Measurements from ENCODE around the gene BRD9.
"Not testable (repeated sequence)": the region's sequence is repeated elsewhere in the genome, so short reads cannot be mapped to it uniquely, and the experiment has no call there.

The BRD9 gene

DNA sequence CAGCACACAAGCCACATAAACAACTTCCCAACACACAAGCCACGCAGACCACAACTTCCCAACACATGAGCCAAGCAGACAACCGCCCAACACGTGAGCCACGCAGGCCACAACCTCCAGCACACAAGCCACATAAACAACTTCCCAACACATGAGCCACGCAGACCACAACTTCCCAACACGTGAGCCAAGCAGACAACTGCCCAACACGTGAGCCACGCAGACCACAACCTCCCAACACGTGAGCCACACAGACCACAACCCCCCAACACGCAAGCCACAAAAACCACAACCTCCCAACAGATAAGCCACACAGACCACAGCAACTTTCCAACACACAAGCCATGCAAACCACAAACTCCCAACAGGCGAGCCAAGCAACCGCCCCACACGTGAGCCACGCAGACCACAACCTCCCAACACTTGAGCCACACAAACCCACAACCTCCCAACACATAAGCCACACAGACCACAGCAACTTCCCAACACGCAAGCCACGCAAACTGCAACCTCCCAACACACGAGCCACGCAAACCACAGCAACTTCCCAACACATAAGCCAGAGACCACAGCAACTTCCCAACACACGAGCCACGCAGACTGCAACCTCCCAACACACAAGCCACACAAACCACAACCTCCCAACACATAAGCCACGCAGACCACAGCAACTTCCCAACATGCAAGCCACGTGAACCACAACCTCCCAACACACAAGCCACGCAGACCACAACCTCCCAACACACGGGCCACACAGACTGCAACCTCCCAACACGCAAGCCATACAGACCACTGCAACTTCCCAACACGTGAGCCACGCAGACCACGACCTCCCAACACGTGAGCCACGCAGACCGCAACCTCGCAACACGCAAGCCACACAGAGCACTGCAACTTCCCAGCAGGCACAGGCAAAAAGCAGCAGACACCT, 10.1 kb downstream of the BRD9 start:
- H3K36me3 ChIP-seq (ENCODE audit: control insufficient read depth, insufficient read depth, low read length), result peaks cover 33% of the 10 kb centered on the region
- no peak overlapping the region for H3K9ac ChIP-seq (ENCODE audit: low read length)
- H3K4me3 ChIP-seq (ENCODE audit: low read length), result no peak overlapping the region
- no peaks in the 10 kb centered on the region for H3K27me3 ChIP-seq (ENCODE audit: control insufficient read depth, insufficient read depth, low read length)
- H3K9me3 ChIP-seq (ENCODE audit: control insufficient read depth, low read length), result no peaks in the 10 kb centered on the region
- peaks cover 4% of the 10 kb centered on the region for H3K4me1 ChIP-seq (ENCODE audit: control insufficient read depth, insufficient read depth, low read length)

DNA sequence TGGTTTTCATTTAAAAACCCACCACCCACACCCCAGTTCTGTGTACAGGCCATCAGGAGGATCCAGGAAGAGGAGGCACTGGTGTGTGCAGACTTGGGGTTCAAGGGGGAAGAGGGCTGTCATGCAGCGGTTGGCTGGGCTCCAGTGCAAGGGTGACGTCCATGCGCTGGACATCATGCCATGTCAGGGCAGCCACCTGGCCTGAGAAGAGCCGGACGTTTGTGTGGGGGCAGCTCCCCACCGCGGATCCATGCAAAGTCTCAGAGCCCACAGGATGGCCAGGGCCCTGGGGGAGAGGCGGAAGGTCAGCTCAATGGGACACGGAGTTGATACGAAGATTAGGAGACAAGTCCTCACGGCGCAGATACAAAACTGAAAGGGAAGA, 11.1 kb downstream of the BRD9 start:
- H3K27me3 ChIP-seq (ENCODE audit: control insufficient read depth, insufficient read depth, low read length), result no peaks in the 10 kb centered on the region
- H3K4me3 ChIP-seq (ENCODE audit: low read length), result no peak overlapping the region
- H3K4me1 ChIP-seq (ENCODE audit: control insufficient read depth, insufficient read depth, low read length), result peaks cover 4% of the 10 kb centered on the region
- no peak overlapping the region for H3K9ac ChIP-seq (ENCODE audit: low read length)
- H3K36me3 ChIP-seq (ENCODE audit: control insufficient read depth, insufficient read depth, low read length), result peaks cover 33% of the 10 kb centered on the region
- H3K9me3 ChIP-seq (ENCODE audit: control insufficient read depth, low read length), result no peaks in the 10 kb centered on the region

- Histone ChIP-seq H3K4me1 (ENCODE audit: control insufficient read depth, insufficient read depth, low read length) (peaks cover 4% of the 10 kb centered on the region), H3K27me3 (ENCODE audit: control insufficient read depth, insufficient read depth, low read length) (no peaks in the 10 kb centered on the region), H3K9me3 (ENCODE audit: control insufficient read depth, low read length) (no peaks in the 10 kb centered on the region), H3K36me3 (ENCODE audit: control insufficient read depth, insufficient read depth, low read length) (peaks cover 33% of the 10 kb centered on the region), H3K9ac (ENCODE audit: low read length) (no peak overlapping the region), H3K4me3 (ENCODE audit: low read length) (no peak overlapping the region)
These were observed 11.6 kb downstream of the BRD9 start for GRCh38 chr5:880816-881550.

GRCh38 chr5:878677-879076, 13.9 kb downstream of the BRD9 start:
- H3K4me3 ChIP-seq (ENCODE audit: low read length); H3K4me1 ChIP-seq (ENCODE audit: control insufficient read depth, insufficient read depth, low read length); H3K9me3 ChIP-seq (ENCODE audit: control insufficient read depth, low read length); H3K9ac ChIP-seq (ENCODE audit: low read length); H3K27me3 ChIP-seq (ENCODE audit: control insufficient read depth, insufficient read depth, low read length): not testable (repeated sequence)
- H3K36me3 ChIP-seq (ENCODE audit: control insufficient read depth, insufficient read depth, low read length), result peaks cover 23% of the 10 kb centered on the region

GRCh38 chr5:878125-878524, 14.5 kb downstream of the BRD9 start:
- no peaks in the 10 kb centered on the region for H3K27me3 ChIP-seq (ENCODE audit: control insufficient read depth, insufficient read depth, low read length)
- H3K9me3 ChIP-seq (ENCODE audit: control insufficient read depth, low read length), result no peaks in the 10 kb centered on the region
- H3K4me1 ChIP-seq (ENCODE audit: control insufficient read depth, insufficient read depth, low read length), result peaks cover 7% of the 10 kb centered on the region
- no peak overlapping the region for H3K9ac ChIP-seq (ENCODE audit: low read length)
- H3K4me3 ChIP-seq (ENCODE audit: low read length), result no peak overlapping the region
- H3K36me3 ChIP-seq (ENCODE audit: control insufficient read depth, insufficient read depth, low read length), result peaks cover 22% of the 10 kb centered on the region

DNA sequence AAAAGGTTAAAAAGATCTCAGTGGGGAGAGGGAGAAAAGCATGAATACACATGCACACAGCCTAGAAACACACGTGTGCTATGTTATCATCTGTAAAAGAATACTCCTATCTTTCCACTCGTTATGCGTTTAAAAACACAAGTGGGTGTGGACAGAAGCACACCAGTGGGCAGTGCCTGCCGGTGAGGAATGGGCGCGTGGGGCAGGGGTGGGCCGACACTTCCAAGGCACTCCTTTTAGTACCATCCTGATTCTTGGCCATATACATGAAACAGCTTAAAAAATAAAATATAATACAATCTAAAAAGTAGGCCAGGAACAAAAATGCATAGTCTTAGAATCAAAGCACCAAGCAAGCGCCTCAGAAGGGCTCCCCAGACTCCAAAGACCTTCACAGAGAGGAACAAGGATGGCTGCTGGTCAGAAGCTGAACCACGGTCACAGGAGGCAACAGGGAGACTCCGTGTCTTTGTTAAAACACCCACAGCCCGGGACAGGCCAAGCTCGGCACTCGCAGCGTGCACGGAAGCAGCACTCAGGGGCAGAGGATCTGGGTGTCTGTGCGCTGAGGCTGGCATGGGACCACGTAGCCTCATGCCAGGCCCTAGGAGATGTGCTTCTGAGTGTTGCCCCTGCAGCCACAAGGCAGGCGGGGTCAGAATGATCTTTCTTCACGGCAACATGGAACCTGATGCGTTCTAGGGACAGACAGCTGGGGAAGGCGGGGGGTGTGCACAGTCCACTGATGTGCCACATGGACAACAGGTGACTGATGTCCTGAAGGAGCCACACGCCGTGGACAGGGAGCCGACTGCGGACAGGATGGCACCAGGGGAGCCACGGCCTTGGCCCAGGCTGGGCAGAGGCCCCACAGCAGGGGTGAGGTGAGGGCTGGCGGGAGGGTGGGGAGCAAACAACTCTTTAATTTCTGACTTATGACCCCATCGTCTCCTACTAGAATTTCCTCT, 15.9 kb downstream of the BRD9 start:
- Histone ChIP-seq H3K9me3 (ENCODE audit: control insufficient read depth, low read length) (no peaks in the 10 kb centered on the region), H3K36me3 (ENCODE audit: control insufficient read depth, insufficient read depth, low read length) (peaks cover 13% of the 10 kb centered on the region), H3K9ac (ENCODE audit: low read length) (no peak overlapping the region), H3K4me1 (ENCODE audit: control insufficient read depth, insufficient read depth, low read length) (peaks cover 9% of the 10 kb centered on the region), H3K4me3 (ENCODE audit: low read length) (no peak overlapping the region), H3K27me3 (ENCODE audit: control insufficient read depth, insufficient read depth, low read length) (no peaks in the 10 kb centered on the region)

DNA sequence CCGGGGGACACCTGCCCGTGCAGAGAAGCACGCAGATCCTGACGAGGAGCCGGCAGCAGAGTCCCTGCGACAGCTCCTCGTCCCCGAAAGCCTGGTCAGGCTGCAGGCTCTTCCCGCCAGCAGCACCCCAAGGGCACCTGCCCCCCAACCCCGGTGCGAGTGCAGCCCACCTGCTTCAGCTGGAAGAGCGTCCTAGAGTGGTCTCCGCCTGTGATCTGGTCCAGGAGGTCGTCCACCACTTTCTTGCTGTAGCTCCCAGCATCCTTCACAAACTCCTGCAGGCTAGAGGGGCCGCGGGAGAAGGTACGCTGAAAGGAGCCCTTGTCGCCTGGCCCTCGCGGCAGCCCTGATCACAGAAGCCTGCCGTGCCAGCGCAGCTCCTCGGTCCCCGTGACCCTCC, 16.7 kb downstream of the BRD9 start:
- no peak overlapping the region for H3K4me3 ChIP-seq (ENCODE audit: low read length)
- no peaks in the 10 kb centered on the region for H3K9me3 ChIP-seq (ENCODE audit: control insufficient read depth, low read length)
- peaks cover 8% of the 10 kb centered on the region for H3K36me3 ChIP-seq (ENCODE audit: control insufficient read depth, insufficient read depth, low read length)
- no peak overlapping the region for H3K9ac ChIP-seq (ENCODE audit: low read length)
- H3K4me1 ChIP-seq (ENCODE audit: control insufficient read depth, insufficient read depth, low read length), result peaks cover 9% of the 10 kb centered on the region
- no peaks in the 10 kb centered on the region for H3K27me3 ChIP-seq (ENCODE audit: control insufficient read depth, insufficient read depth, low read length)

DNA sequence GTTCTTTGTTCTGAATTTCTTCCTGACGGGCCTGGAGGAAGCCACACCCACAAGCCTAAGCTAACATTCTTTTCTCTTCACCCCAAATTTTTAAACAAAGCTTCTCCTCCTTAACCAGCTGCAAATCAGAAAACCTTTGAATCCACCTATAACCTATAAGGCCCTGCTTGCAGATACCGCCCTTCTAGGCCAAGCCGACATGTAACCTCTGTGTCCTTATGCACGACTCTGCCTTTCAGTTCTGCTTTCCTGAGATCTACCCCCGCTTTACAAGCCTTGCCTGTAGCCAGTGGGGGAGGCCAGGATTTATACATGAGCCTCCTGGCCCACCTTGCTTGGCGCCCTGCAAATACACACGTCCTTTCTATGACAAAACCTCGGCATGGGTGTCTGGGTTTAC, 19.3 kb downstream of the BRD9 start:
- Histone ChIP-seq H3K4me1 (ENCODE audit: control insufficient read depth, insufficient read depth, low read length) (peaks cover 9% of the 10 kb centered on the region), H3K4me3 (ENCODE audit: low read length) (no peak overlapping the region), H3K36me3 (ENCODE audit: control insufficient read depth, insufficient read depth, low read length) (peaks cover 8% of the 10 kb centered on the region), H3K9me3 (ENCODE audit: control insufficient read depth, low read length) (no peaks in the 10 kb centered on the region), H3K27me3 (ENCODE audit: control insufficient read depth, insufficient read depth, low read length) (no peaks in the 10 kb centered on the region), H3K9ac (ENCODE audit: low read length) (no peak overlapping the region)

DNA sequence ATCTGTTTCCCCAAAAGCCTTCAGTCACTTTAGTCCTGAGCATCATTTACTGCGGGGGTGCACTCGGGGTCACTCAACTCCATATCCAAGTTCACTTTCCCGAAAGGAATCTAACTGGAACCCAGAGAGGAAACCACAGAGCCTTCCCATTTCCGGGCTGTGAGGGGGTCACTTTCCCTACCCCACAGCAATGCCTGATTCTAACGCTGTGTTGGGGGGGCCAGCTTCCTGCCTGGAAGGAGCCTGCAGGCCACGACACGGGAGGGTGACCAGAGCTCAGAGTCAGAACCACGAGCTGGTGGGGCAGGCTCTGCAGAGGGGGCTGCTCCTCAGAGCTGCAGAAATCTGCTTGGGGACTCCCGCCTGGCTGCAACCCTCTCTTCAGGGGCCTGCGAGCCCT, 20.3 kb downstream of the BRD9 start:
- Histone ChIP-seq H3K4me1 (ENCODE audit: control insufficient read depth, insufficient read depth, low read length) (peaks cover 9% of the 10 kb centered on the region), H3K9ac (ENCODE audit: low read length) (no peak overlapping the region), H3K9me3 (ENCODE audit: control insufficient read depth, low read length) (no peaks in the 10 kb centered on the region), H3K27me3 (ENCODE audit: control insufficient read depth, insufficient read depth, low read length) (no peaks in the 10 kb centered on the region), H3K36me3 (ENCODE audit: control insufficient read depth, insufficient read depth, low read length) (peaks cover 7% of the 10 kb centered on the region), H3K4me3 (ENCODE audit: low read length) (no peak overlapping the region)

- Histone ChIP-seq H3K4me3 (ENCODE audit: low read length) (no peak overlapping the region), H3K36me3 (ENCODE audit: control insufficient read depth, insufficient read depth, low read length) (peaks cover 7% of the 10 kb centered on the region), H3K4me1 (ENCODE audit: control insufficient read depth, insufficient read depth, low read length) (peaks cover 9% of the 10 kb centered on the region), H3K9ac (ENCODE audit: low read length) (no peak overlapping the region), H3K27me3 (ENCODE audit: control insufficient read depth, insufficient read depth, low read length) (no peaks in the 10 kb centered on the region), H3K9me3 (ENCODE audit: control insufficient read depth, low read length) (no peaks in the 10 kb centered on the region)
These were observed 20.9 kb downstream of the BRD9 start for GRCh38 chr5:871596-872298.

GRCh38 chr5:870956-871355, 21.6 kb downstream of the BRD9 start:
- Histone ChIP-seq H3K4me3 (ENCODE audit: low read length) (no peak overlapping the region), H3K36me3 (ENCODE audit: control insufficient read depth, insufficient read depth, low read length) (peaks cover 7% of the 10 kb centered on the region), H3K9ac (ENCODE audit: low read length) (no peak overlapping the region), H3K9me3 (ENCODE audit: control insufficient read depth, low read length) (no peaks in the 10 kb centered on the region), H3K27me3 (ENCODE audit: control insufficient read depth, insufficient read depth, low read length) (no peaks in the 10 kb centered on the region), H3K4me1 (ENCODE audit: control insufficient read depth, insufficient read depth, low read length) (peaks cover 9% of the 10 kb centered on the region)
